Mammary epithelial cell (primary cell): ENCODE measurements around the gene TCP11L2.

Source experiments
- CTCF ChIP-seq, 2 donors: IDR thresholded peaks in 1 of 2; conservative IDR thresholded peaks in 1 of 2; 2 replicates each; pipeline ENCODE4 v1.5.1; 2011 to 2012; ENCODE audit warnings: inconsistent platforms in 2 of 2, low read length in 2 of 2, mild to moderate bottlenecking in 2 of 2, control low read depth in 1 of 2, low read depth in 1 of 2; ENCODE audit not compliant: insufficient read depth in 1 of 2; ENCODE audit errors: extremely low read depth in 1 of 2
- EZH2 ChIP-seq: IDR thresholded peaks from 2 replicates; pipeline ENCODE4 v1.6.1; 2012; ENCODE audit warnings: low read length, inconsistent platforms, borderline replicate concordance

GRCh38 chr12:106255952-106256351 is 46.6 kb upstream of the TCP11L2 start:
- TF ChIP-seq CTCF (conservative IDR thresholded peaks at IDR 0.05 in 1 of 2, IDR thresholded peaks at IDR 0.05 in 1 of 2; ENCODE audit: extremely low read depth in 1 of 2, insufficient read depth in 1 of 2, low read depth in 1 of 2, low read length in 2 of 2) (no peak), EZH2 (no peak)
